Duodenal mucosa (tissue), 2 donors: Measurements from ENCODE around the gene FBXL15.
A peak's percentile ranks its signal among the peaks of the same experiment; 100 is the strongest.

Experiments used
- H3K27ac ChIP-seq: one replicate; pipeline ENCODE4 v1.7.0; 2013; ENCODE audit warnings: low read depth, low read length
- H3K27me3 ChIP-seq, 2 donors: one replicate each; pipeline ENCODE4 v1.7.0; 2013; ENCODE audit warnings: low read length in 2 of 2, control low read depth in 1 of 2; ENCODE audit not compliant: insufficient read depth in 2 of 2, control insufficient read depth in 1 of 2
- H3K36me3 ChIP-seq, 2 donors: one replicate each; pipeline ENCODE4 v1.7.0; 2013; ENCODE audit warnings: low read length in 2 of 2, control low read depth in 1 of 2; ENCODE audit not compliant: insufficient read depth in 2 of 2, control insufficient read depth in 1 of 2
- H3K4me1 ChIP-seq, 2 donors: one replicate each; pipeline ENCODE4 v1.7.0; 2013; ENCODE audit warnings: low read length in 2 of 2, control low read depth in 1 of 2; ENCODE audit not compliant: insufficient read depth in 2 of 2, control insufficient read depth in 1 of 2
- H3K4me3 ChIP-seq, 2 donors: one replicate each; pipeline ENCODE4 v1.7.0; 2013; ENCODE audit warnings: low read length in 2 of 2, low read depth in 1 of 2
- H3K9ac ChIP-seq, 2 donors: one replicate each; pipeline ENCODE4 v1.7.0; 2013; ENCODE audit warnings: low read length in 2 of 2, low read depth in 1 of 2
- H3K9me3 ChIP-seq, 2 donors: one replicate each; pipeline ENCODE4 v1.7.0; 2013; ENCODE audit warnings: low read length in 2 of 2, control low read depth in 1 of 2; ENCODE audit not compliant: control insufficient read depth in 1 of 2

FBXL15 gene

GRCh38 chr10:102389894-102390293 lies 30.7 kb upstream of the FBXL15 start:
- no peaks in the 10 kb centered on the region for H3K36me3 ChIP-seq
- H3K27ac ChIP-seq = no peak overlapping the region
- no peak overlapping the region for H3K9ac ChIP-seq
- no peaks in the 10 kb centered on the region for H3K27me3 ChIP-seq
- H3K4me1 ChIP-seq = peaks cover 3 to 8% of the 10 kb centered on the region in 2 donors
- no peaks in the 10 kb centered on the region for H3K9me3 ChIP-seq
- no peak overlapping the region for H3K4me3 ChIP-seq

- peaks cover 15 to 23% of the 10 kb centered on the region in 2 donors for H3K4me1 ChIP-seq
Observed at GRCh38 chr10:102392306-102392705, 28.3 kb upstream of the FBXL15 start.

GRCh38 chr10:102393411-102394078 lies 27.1 kb upstream of the FBXL15 start:
- peaks cover 15 to 23% of the 10 kb centered on the region in 2 donors for H3K4me1 ChIP-seq
- H3K4me3 ChIP-seq = peak overlapping the region; percentile 99
- H3K27me3 ChIP-seq = no peaks in the 10 kb centered on the region
- H3K36me3 ChIP-seq = peaks cover 5 to 12% of the 10 kb centered on the region in 2 donors
- peak overlapping the region; percentile 97 for H3K27ac ChIP-seq
- H3K9me3 ChIP-seq = no peaks in the 10 kb centered on the region
- peak overlapping the region; percentile 87 to 98 for H3K9ac ChIP-seq

More at GRCh38 chr10:102392306-102392705, 28.3 kb upstream of the FBXL15 start:
- H3K27ac ChIP-seq = no peak overlapping the region
- H3K36me3 ChIP-seq = peaks cover 0 to 5% of the 10 kb centered on the region in 2 donors
- H3K9ac ChIP-seq = no peak overlapping the region
- H3K27me3 ChIP-seq = no peaks in the 10 kb centered on the region
- H3K9me3 ChIP-seq = no peaks in the 10 kb centered on the region
- no peak overlapping the region for H3K4me3 ChIP-seq

DNA sequence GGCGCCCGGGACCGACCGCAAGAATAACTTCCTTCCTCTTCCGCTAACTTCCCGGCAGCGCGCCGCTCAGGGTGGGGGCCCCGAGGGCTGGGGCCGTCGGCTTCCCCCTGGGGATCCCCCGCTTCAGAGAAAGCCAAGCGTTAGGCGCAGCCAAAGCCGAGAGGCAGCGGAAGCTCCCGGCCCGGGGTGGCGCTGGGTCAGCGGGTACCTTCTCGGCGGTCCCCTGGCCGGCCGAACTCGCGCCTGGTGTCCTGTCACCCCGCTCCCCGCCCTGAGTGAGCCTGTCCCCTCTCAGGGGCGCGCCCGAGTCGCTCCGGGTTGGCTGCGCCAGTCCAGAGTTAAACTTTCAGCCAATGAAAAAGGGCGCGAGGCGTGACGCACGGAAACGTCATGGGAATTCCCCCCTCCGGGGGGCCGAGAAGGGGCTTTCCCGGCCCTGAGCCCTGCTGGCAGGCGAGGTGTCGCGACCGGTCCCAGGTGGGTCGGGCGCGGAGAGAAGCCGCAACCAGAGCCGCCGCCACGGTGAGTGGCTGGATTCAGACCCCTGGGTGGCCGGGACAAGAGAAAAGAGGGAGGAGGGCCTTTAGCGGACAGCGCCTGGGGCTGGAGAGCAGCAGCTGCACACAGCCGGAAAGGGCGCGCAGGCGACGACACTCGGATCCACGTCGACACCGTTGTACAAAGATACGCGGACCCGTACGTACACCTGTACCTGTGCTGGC lies 26.4 kb upstream of the FBXL15 start:
- H3K27ac ChIP-seq = peak overlapping the region; percentile 97
- peaks cover 15 to 23% of the 10 kb centered on the region in 2 donors for H3K4me1 ChIP-seq
- H3K9me3 ChIP-seq = no peaks in the 10 kb centered on the region
- H3K36me3 ChIP-seq = peaks cover 7 to 12% of the 10 kb centered on the region in 2 donors
- H3K27me3 ChIP-seq = no peaks in the 10 kb centered on the region
- peak overlapping the region; percentile 99 for H3K4me3 ChIP-seq
- H3K9ac ChIP-seq = peak overlapping the region; percentile 87 to 98

DNA sequence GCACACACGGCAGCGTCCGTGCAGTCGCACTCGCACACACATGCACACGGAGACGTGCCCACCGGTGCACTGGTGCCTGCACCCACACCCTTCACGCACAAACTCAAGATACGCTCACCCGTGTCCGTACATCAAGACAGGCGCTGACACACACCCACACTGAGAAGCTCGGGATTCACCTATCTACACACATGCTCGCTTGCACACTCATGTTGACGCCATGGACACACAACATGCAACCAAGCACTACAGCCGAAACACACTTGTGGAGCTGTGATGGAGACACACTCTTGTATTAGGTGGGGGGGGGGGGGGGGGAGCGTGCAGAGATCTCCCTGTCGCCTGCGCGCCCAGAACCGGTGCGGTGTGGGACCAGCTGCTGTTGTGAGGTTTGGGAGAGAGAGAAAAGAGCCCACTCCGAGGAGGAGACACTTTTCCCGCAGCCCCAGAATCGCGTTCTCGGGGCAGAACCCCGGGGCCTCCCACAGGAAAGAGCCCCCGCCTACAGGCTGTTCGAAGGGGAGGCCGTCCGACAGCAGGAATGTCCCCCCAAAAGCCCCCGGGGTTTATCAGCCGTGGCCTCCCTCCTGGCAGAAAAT lies 25.7 kb upstream of the FBXL15 start:
- Histone ChIP-seq H3K9ac (peak overlapping the region; percentile 87 to 98), H3K27ac (peak overlapping the region; percentile 97), H3K4me3 (peak overlapping the region; percentile 99), H3K36me3 (peaks cover 7 to 12% of the 10 kb centered on the region in 2 donors), H3K4me1 (peaks cover 19 to 29% of the 10 kb centered on the region in 2 donors), H3K27me3 (no peaks in the 10 kb centered on the region), H3K9me3 (no peaks in the 10 kb centered on the region)

DNA sequence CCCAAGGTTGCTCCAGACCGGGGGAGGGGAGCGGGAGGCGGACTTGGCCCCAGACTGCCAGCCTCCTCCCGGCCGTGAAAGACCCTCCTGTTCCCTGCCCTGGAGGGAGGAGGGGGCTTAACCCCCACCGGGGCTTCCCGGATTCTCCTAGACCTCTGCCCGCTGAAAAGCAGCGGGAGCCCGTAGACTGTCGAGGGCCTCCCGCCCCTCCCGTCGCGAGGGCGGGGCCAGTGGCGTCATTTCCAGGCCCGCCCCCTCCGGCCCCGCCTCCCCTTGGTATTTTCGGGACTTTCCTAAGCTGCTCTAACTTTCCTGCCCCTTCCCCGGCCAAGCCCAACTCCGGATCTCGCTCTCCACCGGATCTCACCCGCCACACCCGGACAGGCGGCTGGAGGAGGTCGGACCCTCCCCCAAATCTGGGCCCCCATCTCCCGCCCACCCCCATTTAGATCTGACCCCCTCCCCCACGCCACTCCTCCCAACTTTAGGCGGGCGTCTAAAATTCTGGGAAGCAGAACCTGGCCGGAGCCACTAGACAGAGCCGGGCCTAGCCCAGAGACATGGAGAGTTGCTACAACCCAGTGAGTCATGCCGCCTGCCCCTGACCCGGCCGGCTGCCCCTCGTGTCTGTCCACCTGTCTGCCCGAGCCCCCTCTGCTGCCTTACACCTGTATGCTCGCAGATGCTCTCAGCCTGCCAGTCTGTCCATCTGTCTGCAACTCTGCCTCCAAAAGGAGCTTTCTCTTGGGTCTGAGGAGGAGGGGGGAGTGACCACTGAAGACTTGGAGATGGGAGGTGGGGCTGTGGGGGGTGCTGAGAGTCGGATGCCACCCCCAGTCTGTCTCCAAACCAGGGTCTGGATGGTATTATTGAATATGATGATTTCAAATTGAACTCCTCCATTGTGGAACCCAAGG lies 25.0 kb upstream of the FBXL15 start, which contains the start of gene NFKB2:
TSS of gene NFKB2 (plus strand) at position 306 of the 917 bp plus-strand sequence. CDS start at position 561, 255 bp downstream.
- Histone ChIP-seq H3K27ac (peak within 1 kb of the TSS; percentile 97), H3K9ac (peak within 1 kb of the TSS; percentile 87 to 98), H3K4me1 (peaks cover 21 to 33% of the 10 kb centered on the region in 2 donors), H3K4me3 (peak within 1 kb of the TSS; percentile 99), H3K9me3 (no peaks in the 10 kb centered on the region), H3K36me3 (peaks cover 7 to 16% of the 10 kb centered on the region in 2 donors), H3K27me3 (no peaks in the 10 kb centered on the region)

DNA sequence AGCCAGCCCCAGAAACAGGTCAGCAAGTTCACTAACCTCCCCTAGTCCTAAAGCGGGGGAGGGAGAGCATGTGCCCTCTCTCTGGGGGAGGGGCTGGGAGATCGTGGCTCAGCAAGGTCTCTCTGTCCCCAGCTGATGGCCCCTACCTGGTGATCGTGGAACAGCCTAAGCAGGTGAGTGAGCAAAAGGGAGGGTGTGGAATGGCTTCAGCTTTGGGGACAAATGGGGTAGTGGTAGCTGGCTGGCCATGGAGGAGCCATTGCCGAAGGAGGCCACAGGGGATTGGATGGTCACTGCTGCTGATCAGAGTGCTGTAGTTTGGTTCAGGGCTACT lies 24.4 kb upstream of the FBXL15 start:
- Histone ChIP-seq H3K27me3 (no peaks in the 10 kb centered on the region), H3K27ac (peak overlapping the region; percentile 59), H3K9ac (peak overlapping the region; percentile 55 to 87), H3K4me3 (peak overlapping the region; percentile 99), H3K4me1 (peaks cover 21 to 33% of the 10 kb centered on the region in 2 donors), H3K9me3 (no peaks in the 10 kb centered on the region), H3K36me3 (peaks cover 7 to 22% of the 10 kb centered on the region in 2 donors)

DNA sequence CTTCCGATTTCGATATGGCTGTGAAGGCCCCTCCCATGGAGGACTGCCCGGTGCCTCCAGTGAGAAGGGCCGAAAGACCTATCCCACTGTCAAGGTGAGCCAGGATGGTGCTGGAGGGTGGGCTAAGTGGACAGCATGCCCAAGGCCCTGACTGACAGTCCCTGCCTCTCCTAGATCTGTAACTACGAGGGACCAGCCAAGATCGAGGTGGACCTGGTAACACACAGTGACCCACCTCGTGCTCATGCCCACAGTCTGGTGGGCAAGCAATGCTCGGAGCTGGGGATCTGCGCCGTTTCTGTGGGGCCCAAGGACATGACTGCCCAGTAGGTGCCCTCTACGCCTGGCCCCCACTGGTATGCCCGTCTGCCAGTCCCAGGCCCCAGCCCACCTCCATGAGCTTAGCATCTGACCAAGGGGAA lies 23.9 kb upstream of the FBXL15 start:
- Histone ChIP-seq H3K9me3 (no peaks in the 10 kb centered on the region), H3K9ac (peak overlapping the region in 1 of 2 donors; percentile 87), H3K27ac (no peak overlapping the region), H3K4me3 (peak overlapping the region; percentile 99), H3K36me3 (peaks cover 7 to 27% of the 10 kb centered on the region in 2 donors), H3K27me3 (no peaks in the 10 kb centered on the region), H3K4me1 (peaks cover 21 to 33% of the 10 kb centered on the region in 2 donors)

DNA sequence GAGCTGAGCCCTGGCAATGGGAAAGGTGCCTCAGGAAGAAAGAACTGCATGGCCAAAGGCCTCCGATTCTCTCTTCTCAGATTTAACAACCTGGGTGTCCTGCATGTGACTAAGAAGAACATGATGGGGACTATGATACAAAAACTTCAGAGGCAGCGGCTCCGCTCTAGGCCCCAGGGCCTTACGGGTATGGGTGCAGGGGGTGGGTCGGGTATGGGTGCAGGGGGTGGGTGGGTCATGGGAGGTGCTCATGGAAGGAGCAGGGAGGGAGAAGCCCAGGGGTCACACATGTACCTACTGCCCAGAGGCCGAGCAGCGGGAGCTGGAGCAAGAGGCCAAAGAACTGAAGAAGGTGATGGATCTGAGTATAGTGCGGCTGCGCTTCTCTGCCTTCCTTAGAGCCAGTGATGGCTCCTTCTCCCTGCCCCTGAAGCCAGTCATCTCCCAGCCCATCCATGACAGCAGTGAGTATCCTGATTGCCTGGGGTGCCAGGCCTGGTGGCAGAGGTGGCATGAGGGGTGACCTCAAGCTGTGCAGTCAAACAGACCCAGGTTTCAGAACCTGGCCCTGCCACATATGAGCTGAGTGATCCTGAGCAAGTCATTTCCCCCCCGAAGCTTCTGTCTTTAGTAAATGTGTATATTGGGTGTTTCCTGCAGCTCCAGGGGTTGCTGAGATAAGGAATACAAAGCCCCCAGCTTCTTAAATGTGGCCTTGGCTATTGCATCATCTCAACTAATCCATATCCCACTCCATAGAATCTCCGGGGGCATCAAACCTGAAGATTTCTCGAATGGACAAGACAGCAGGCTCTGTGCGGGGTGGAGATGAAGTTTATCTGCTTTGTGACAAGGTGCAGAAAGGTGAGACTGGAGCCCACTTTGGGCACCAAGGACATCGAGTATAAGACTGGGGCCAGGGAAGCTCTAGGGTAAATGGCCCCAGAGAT lies 23.1 kb upstream of the FBXL15 start:
- Histone ChIP-seq H3K4me1 (peaks cover 21 to 33% of the 10 kb centered on the region in 2 donors), H3K4me3 (no peak overlapping the region), H3K9me3 (no peaks in the 10 kb centered on the region), H3K27me3 (no peaks in the 10 kb centered on the region), H3K36me3 (peaks cover 7 to 28% of the 10 kb centered on the region in 2 donors), H3K27ac (no peak overlapping the region), H3K9ac (no peak overlapping the region)
